Prostate gland (tissue), 2 donors: Measurements from ENCODE around the gene NXN. TPM values are rescaled to one million over a fixed set of nuclear protein-coding genes. Genes with fewer than 3 reads are reported as not detected.

Source experiments
- DNase-seq: peaks from one replicate; pipeline ENCODE4 v3.0.0-alpha.2; 2019; ENCODE audit warnings: low spot score
- H3K27ac ChIP-seq, 2 donors: fragments of 200-600 bp; sonication (generic); 2 replicates each; pipeline ENCODE4 v1.5.1; 2017 to 2019
- H3K27me3 ChIP-seq: fragments of 200-600 bp; sonication (generic); replicated peaks from 2 replicates; pipeline ENCODE4 v1.5.1; 2019; ENCODE audit not compliant: insufficient read depth
- H3K36me3 ChIP-seq, 2 donors: fragments of 200-600 bp; sonication (generic); 1 replicate in 1 of 2; 2 replicates in 1 of 2; pipeline versions ENCODE4 v1.5.1 to v1.8.1; 2017 to 2019
- H3K4me1 ChIP-seq: fragments of 200-600 bp; sonication (generic); replicated peaks from 2 replicates; pipeline ENCODE4 v1.5.1; 2019
- H3K4me3 ChIP-seq, 2 donors: fragments of 200-600 bp; sonication (generic); 2 replicates each; pipeline ENCODE4 v1.5.1; 2017 to 2019
- H3K9me3 ChIP-seq: fragments of 200-600 bp; sonication (generic); 2 replicates; pipeline ENCODE4 v1.5.1; 2017
- CTCF ChIP-seq, 4 experiments: fragments of 200-600 bp in 2 of 4; fragments of 450-650 bp in 2 of 4; sonication (generic) in 2 of 4; IDR thresholded peaks; 1 replicate in 3 of 4; 2 replicates in 1 of 4; pipeline ENCODE4 v1.5.1; 2016 to 2019; ENCODE audit warnings: antibody characterized with exemption in 4 of 4, mild to moderate bottlenecking in 2 of 4, moderate library complexity in 2 of 4
- POLR2A ChIP-seq: fragments of 450-650 bp; IDR thresholded peaks from one replicate; pipeline ENCODE4 v1.6.1; 2016; ENCODE audit warnings: antibody characterized with exemption, mild to moderate bottlenecking
- POLR2AphosphoS5 ChIP-seq: sonication (generic); formaldehyde crosslinking; IDR thresholded peaks from one replicate; pipeline ENCODE4 v1.6.1; 2017; ENCODE audit warnings: antibody characterized with exemption
- WGBS: methylation state at CpG from one replicate; pipeline ENCODE4 v1.1.5; 2018; 5-methylcytosine and 5-hydroxymethylcytosine counted together
- intact Hi-C: fragments of 100-400 bp; cut with DNase I; formaldehyde crosslinking; loops from one replicate; pipeline ENCODE4 v1.14.2; 2022
- total RNA-seq, 2 donors: library from RNA; depleted of rRNA; stranded (reverse); fragments of >200 nt; gene quantifications; one replicate each; pipeline ENCODE4 v1.1.0, GENCODE V29; 2016

Gene NXN
- total RNA-seq, 2 donors from 2014 or later, result 56.2 to 56.7 TPM

- intact Hi-C loops, result no loop called here
- Histone ChIP-seq H3K27me3 (no peaks in the 10 kb centered on the region), H3K4me1 (no peaks in the 10 kb centered on the region), H3K27ac (no peak overlapping the region), H3K4me3 (no peak overlapping the region), H3K36me3 (no peaks in the 10 kb centered on the region), H3K9me3 (no peaks in the 10 kb centered on the region)
- 59% methylated on average over 14 of the region's 14 CpGs for WGBS
- DNase-seq, result no peak
- TF ChIP-seq POLR2AphosphoS5 (no peak), CTCF (IDR thresholded peaks at IDR 0.05) (no peak), POLR2A (no peak)
These were observed 14.7 kb downstream of the NXN start for GRCh38 chr17:964876-965275.

- Histone ChIP-seq H3K9me3 (no peaks in the 10 kb centered on the region), H3K27ac (no peak overlapping the region), H3K4me1 (no peaks in the 10 kb centered on the region), H3K27me3 (no peaks in the 10 kb centered on the region), H3K4me3 (no peak overlapping the region), H3K36me3 (no peaks in the 10 kb centered on the region)
- WGBS, result 74% methylated on average over 11 of the region's 11 CpGs
- intact Hi-C loops, result no loop called here
- TF ChIP-seq POLR2AphosphoS5 (no peak), POLR2A (no peak), CTCF (IDR thresholded peaks at IDR 0.05) (no peak)
- DNase-seq, result no peak
These were observed 16.9 kb downstream of the NXN start for GRCh38 chr17:962670-963069.

GRCh38 chr17:962166-962565 lies 17.4 kb downstream of the NXN start:
- WGBS, result 74% methylated on average over 8 of the region's 8 CpGs
- Histone ChIP-seq H3K4me1 (no peaks in the 10 kb centered on the region), H3K27ac (no peak overlapping the region), H3K36me3 (no peaks in the 10 kb centered on the region), H3K9me3 (no peaks in the 10 kb centered on the region), H3K4me3 (no peak overlapping the region), H3K27me3 (no peaks in the 10 kb centered on the region)
- intact Hi-C loops, result no loop called here
- TF ChIP-seq POLR2A, result no peak
- TF ChIP-seq POLR2AphosphoS5, result no peak
- TF ChIP-seq CTCF (IDR thresholded peaks at IDR 0.05), result no peak
- no peak for DNase-seq

- no peaks in the 10 kb centered on the region for H3K36me3 ChIP-seq
- H3K4me1 ChIP-seq, result no peaks in the 10 kb centered on the region
- H3K27me3 ChIP-seq, result no peaks in the 10 kb centered on the region
- H3K4me3 ChIP-seq, result no peak overlapping the region
- TF ChIP-seq POLR2A (no peak), CTCF (IDR thresholded peaks at IDR 0.05) (no peak), POLR2AphosphoS5 (no peak)
- intact Hi-C loops, result no loop called here
- no peak for DNase-seq
- no peaks in the 10 kb centered on the region for H3K9me3 ChIP-seq
- no peak overlapping the region for H3K27ac ChIP-seq
- 91% methylated on average over 31 of the region's 31 CpGs for WGBS
These were observed 20.7 kb downstream of the NXN start for GRCh38 chr17:958712-959451.

GRCh38 chr17:957856-958421 lies 21.6 kb downstream of the NXN start:
- no peak overlapping the region for H3K4me3 ChIP-seq
- no peak overlapping the region for H3K27ac ChIP-seq
- no peaks in the 10 kb centered on the region for H3K27me3 ChIP-seq
- H3K36me3 ChIP-seq, result no peaks in the 10 kb centered on the region
- intact Hi-C loops, result no loop called here
- no peaks in the 10 kb centered on the region for H3K4me1 ChIP-seq
- H3K9me3 ChIP-seq, result no peaks in the 10 kb centered on the region
- no peak for DNase-seq
- 66% methylated on average over 20 of the region's 20 CpGs for WGBS
- no peak for TF ChIP-seq POLR2A
- no peak for TF ChIP-seq POLR2AphosphoS5
- no peak for TF ChIP-seq CTCF (IDR thresholded peaks at IDR 0.05)
